Osteoblast (primary cell): Measurements from ENCODE around the gene DIAPH1. TPM values are rescaled to one million over a fixed set of nuclear protein-coding genes. Genes with fewer than 3 reads are reported as not detected.

Experiments
- DNase-seq: peaks from one replicate; pipeline ENCODE4 v3.0.0; 2011; ENCODE audit warnings: low spot score, mixed read lengths; ENCODE audit not compliant: insufficient read length; ENCODE audit errors: missing footprints
- H2AFZ ChIP-seq: 2 replicates; pipeline ENCODE4 v1.6.0; 2011; ENCODE audit warnings: mild to moderate bottlenecking, low read length
- H3K27ac ChIP-seq: 2 replicates; pipeline ENCODE4 v1.5.1; 2011; ENCODE audit warnings: mild to moderate bottlenecking, low read depth, low read length, moderate library complexity
- H3K27me3 ChIP-seq: 2 replicates; pipeline ENCODE4 v1.6.0; 2012; ENCODE audit warnings: mild to moderate bottlenecking, control low read depth, inconsistent platforms, low read length, moderate library complexity; ENCODE audit not compliant: insufficient read depth
- H3K36me3 ChIP-seq: 2 replicates; pipeline ENCODE4 v1.5.1; 2011; ENCODE audit warnings: mild to moderate bottlenecking, low read length, control low read depth, moderate library complexity; ENCODE audit not compliant: insufficient read depth
- H3K4me1 ChIP-seq: 2 replicates; pipeline ENCODE4 v1.5.1; 2011; ENCODE audit warnings: mild to moderate bottlenecking, low read length, control low read depth, moderate library complexity; ENCODE audit not compliant: insufficient read depth
- H3K4me2 ChIP-seq: 2 replicates; pipeline ENCODE4 v1.6.0; 2011; ENCODE audit warnings: mild to moderate bottlenecking, low read length; ENCODE audit not compliant: insufficient read depth
- H3K4me3 ChIP-seq: fragments of 200-600 bp; sonication (generic); 3 replicates; pipeline ENCODE4 v1.5.1; 2012; ENCODE audit warnings: mild to moderate bottlenecking, low read length, inconsistent platforms; ENCODE audit not compliant: insufficient read depth
- H3K79me2 ChIP-seq: 2 replicates; pipeline ENCODE4 v1.6.0; 2012; ENCODE audit warnings: mild to moderate bottlenecking, low read length, control low read depth, inconsistent platforms; ENCODE audit not compliant: insufficient read depth
- H3K9me3 ChIP-seq: 2 replicates; pipeline ENCODE4 v1.5.1; 2011; ENCODE audit warnings: low read depth, low read length, control low read depth
- H4K20me1 ChIP-seq: 2 replicates; pipeline ENCODE4 v1.6.0; 2012; ENCODE audit warnings: mild to moderate bottlenecking, low read length, control low read depth; ENCODE audit not compliant: insufficient read depth
- total RNA-seq: library from RNA; depleted of rRNA; stranded (reverse); fragments of >200 nt; gene quantifications from 2 replicates; pipeline ENCODE4 v1.2.3, GENCODE V29; 2012
- TF ChIP-seq, protein P1 (sequence below): IDR thresholded peaks from 2 replicates; pipeline ENCODE4 v1.5.1; 2011; ENCODE audit warnings: mild to moderate bottlenecking, low read depth, low read length, moderate library complexity; ENCODE audit errors: extremely low read depth

The DIAPH1 gene
- total RNA-seq, 1 donor: 18.5 TPM

DNA sequence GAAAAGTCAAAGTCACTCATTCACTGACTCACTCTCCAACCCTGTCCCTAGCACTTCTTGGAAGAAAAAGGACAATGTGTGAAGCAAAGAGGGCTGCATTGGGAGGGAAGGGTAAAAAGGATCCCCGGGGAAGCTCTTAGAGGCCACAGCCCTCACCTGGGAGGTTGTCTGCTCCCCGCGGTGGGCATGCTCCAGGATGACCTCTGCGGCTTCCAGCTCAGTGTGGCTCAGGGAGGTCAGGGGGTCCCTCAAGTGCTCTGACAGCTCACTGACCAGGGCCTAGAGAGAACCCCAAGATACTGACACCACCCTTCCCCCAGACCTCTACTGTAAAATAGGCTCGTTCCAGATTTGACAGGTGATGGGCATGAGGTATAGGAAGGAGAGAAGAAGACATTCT lies 28.4 kb upstream of the DIAPH1 start:
- H3K27ac ChIP-seq: no peak overlapping the region
- no peak overlapping the region for H3K4me2 ChIP-seq
- H3K36me3 ChIP-seq: peaks cover 54% of the 10 kb centered on the region
- H3K4me1 ChIP-seq: peaks cover 9% of the 10 kb centered on the region
- no peaks in the 10 kb centered on the region for H3K9me3 ChIP-seq
- peaks cover 6% of the 10 kb centered on the region for H4K20me1 ChIP-seq
- no peak for DNase-seq
- no peak overlapping the region for H3K4me3 ChIP-seq
- no peak overlapping the region for H2AFZ ChIP-seq
- TF ChIP-seq, protein P1, sequence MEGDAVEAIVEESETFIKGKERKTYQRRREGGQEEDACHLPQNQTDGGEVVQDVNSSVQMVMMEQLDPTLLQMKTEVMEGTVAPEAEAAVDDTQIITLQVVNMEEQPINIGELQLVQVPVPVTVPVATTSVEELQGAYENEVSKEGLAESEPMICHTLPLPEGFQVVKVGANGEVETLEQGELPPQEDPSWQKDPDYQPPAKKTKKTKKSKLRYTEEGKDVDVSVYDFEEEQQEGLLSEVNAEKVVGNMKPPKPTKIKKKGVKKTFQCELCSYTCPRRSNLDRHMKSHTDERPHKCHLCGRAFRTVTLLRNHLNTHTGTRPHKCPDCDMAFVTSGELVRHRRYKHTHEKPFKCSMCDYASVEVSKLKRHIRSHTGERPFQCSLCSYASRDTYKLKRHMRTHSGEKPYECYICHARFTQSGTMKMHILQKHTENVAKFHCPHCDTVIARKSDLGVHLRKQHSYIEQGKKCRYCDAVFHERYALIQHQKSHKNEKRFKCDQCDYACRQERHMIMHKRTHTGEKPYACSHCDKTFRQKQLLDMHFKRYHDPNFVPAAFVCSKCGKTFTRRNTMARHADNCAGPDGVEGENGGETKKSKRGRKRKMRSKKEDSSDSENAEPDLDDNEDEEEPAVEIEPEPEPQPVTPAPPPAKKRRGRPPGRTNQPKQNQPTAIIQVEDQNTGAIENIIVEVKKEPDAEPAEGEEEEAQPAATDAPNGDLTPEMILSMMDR: no peak
- H3K27me3 ChIP-seq: no peaks in the 10 kb centered on the region
- peaks cover 12% of the 10 kb centered on the region for H3K79me2 ChIP-seq

DNA sequence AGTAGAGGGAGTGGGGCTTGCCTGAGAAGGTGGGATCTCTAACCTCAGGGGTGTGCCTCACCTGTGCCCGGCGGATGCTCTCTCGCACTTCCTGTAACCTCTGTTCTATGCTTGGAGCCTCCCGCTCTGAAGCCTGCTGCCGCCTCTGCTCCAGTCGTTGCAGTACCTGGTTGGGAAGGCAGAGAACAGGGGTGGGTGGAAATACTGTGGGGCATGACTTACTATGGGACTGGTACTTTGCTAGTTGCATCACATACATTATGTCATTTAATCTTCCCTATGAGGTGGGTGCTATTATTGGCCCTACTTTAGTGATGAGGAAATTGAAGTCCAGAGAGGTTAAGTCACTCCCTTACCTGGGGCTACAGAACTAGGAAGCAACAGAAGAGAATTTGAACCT lies 27.2 kb upstream of the DIAPH1 start:
- TF ChIP-seq, protein P1: no peak
- Histone ChIP-seq H3K4me3 (no peak overlapping the region), H3K27me3 (no peaks in the 10 kb centered on the region), H3K79me2 (peaks cover 12% of the 10 kb centered on the region), H3K27ac (no peak overlapping the region), H3K4me2 (no peak overlapping the region), H4K20me1 (peaks cover 15% of the 10 kb centered on the region), H3K9me3 (no peaks in the 10 kb centered on the region), H3K4me1 (peaks cover 9% of the 10 kb centered on the region), H2AFZ (no peak overlapping the region), H3K36me3 (peaks cover 61% of the 10 kb centered on the region)
- DNase-seq: no peak

DNA sequence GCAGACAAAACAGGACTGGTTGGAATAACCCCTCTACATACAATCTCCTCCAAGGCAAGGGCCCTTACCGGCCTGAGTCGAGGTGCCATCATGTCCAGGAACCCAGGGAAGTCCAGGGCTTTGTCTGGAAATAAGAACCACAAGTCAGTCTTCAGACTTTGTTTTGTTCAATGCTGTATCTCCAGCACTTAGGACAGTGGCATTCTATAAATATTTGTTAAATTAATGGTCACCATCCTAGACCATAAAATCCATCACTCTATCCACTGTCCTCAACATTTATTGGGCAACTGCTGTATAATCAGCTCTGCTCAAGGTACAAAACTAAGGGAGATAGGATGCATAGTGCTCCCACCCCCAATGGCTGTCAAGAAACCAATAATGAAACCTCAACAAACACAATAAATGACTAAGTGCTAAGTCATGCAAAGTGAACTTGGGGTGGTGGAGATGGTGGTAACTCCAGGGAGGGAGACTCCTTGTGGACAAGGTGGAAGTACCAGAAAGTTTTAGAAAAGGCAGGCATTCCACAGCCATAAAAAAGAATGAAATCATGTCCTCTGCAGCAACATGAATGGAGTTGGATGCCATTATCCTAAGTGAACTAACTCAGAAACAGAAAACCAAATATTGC lies 23.0 kb upstream of the DIAPH1 start:
- H4K20me1 ChIP-seq: peaks cover 27% of the 10 kb centered on the region
- peak; percentile 97 for DNase-seq
- H3K27ac ChIP-seq: no peak overlapping the region
- H3K4me3 ChIP-seq: no peak overlapping the region
- H3K27me3 ChIP-seq: no peaks in the 10 kb centered on the region
- H3K4me2 ChIP-seq: no peak overlapping the region
- peaks cover 12% of the 10 kb centered on the region for H3K4me1 ChIP-seq
- H2AFZ ChIP-seq: no peak overlapping the region
- TF ChIP-seq, protein P1: peak; percentile 54
- peaks cover 43% of the 10 kb centered on the region for H3K36me3 ChIP-seq
- no peaks in the 10 kb centered on the region for H3K9me3 ChIP-seq
- no peaks in the 10 kb centered on the region for H3K79me2 ChIP-seq

DNA sequence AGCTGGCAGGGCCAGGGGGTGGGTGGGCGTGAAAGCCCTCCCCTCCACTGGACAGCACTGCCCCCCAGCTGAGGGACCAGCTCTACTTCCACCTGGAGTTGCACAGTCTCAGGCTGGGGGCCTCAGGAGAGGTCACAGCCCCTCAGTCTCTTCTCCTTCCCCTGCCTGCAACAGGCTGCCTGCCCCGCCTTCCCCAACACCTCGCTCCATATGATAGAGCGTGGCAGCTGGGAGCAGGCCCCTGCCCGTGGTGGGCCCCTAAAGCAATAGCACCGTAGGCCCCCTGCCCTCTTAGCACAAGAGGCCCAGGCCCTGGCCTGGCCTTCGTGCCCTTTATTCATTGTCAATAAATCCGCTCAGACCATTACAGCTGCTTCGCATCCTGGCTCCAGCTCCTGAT lies 21.9 kb upstream of the DIAPH1 start:
- Histone ChIP-seq H3K36me3 (peaks cover 33% of the 10 kb centered on the region), H3K4me2 (no peak overlapping the region), H3K79me2 (peaks cover 10% of the 10 kb centered on the region), H2AFZ (no peak overlapping the region), H3K4me1 (peaks cover 17% of the 10 kb centered on the region), H3K9me3 (no peaks in the 10 kb centered on the region), H3K4me3 (no peak overlapping the region), H3K27me3 (no peaks in the 10 kb centered on the region), H4K20me1 (peaks cover 30% of the 10 kb centered on the region), H3K27ac (no peak overlapping the region)
- TF ChIP-seq, protein P1: no peak
- no peak for DNase-seq
